Panc1 (cell line): ENCODE measurements around the gene FAM81A.

Experiments
- POLR2AphosphoS5 ChIP-seq: IDR thresholded peaks from 2 replicates; pipeline ENCODE4 v1.6.1; 2012; ENCODE audit warnings: mild to moderate bottlenecking, low read depth, low read length, moderate library complexity
- SIN3A ChIP-seq: IDR thresholded peaks from 2 replicates; pipeline ENCODE4 v1.6.1; 2012; ENCODE audit warnings: low read depth, mild to moderate bottlenecking, low read length, moderate library complexity, borderline replicate concordance; ENCODE audit not compliant: insufficient read depth
- TF ChIP-seq, protein P1 (sequence below): fragments of 450-650 bp; IDR thresholded peaks from 2 replicates; pipeline ENCODE4 v1.5.1; 2017; ENCODE audit warnings: mild to moderate bottlenecking

DNA sequence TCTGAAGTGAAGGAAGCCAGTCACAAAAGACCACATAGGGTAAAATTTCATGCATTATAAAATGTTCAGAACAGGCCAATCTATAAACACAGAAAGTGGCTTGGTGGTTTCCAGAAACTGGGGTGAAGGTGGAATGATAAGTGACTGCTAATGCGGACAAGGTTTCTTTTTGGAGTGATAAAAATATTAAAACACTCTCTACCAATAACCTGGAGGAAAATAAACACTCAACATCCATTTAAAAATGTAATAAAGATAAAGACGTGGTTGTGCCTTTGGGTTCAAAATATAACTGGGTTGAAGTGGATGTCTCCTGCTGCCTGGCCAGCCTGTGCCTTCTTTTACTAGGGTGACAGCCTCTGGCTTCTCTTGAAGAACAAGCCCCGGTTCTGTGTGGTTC is 102.7 kb downstream of the FAM81A start:
- TF ChIP-seq, protein P1, sequence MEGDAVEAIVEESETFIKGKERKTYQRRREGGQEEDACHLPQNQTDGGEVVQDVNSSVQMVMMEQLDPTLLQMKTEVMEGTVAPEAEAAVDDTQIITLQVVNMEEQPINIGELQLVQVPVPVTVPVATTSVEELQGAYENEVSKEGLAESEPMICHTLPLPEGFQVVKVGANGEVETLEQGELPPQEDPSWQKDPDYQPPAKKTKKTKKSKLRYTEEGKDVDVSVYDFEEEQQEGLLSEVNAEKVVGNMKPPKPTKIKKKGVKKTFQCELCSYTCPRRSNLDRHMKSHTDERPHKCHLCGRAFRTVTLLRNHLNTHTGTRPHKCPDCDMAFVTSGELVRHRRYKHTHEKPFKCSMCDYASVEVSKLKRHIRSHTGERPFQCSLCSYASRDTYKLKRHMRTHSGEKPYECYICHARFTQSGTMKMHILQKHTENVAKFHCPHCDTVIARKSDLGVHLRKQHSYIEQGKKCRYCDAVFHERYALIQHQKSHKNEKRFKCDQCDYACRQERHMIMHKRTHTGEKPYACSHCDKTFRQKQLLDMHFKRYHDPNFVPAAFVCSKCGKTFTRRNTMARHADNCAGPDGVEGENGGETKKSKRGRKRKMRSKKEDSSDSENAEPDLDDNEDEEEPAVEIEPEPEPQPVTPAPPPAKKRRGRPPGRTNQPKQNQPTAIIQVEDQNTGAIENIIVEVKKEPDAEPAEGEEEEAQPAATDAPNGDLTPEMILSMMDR: no peak
- TF ChIP-seq POLR2AphosphoS5: no peak
- no peak for TF ChIP-seq SIN3A
